Airway epithelial cell (primary cell): ENCODE results near the gene CD207. TPM values are rescaled to one million over a fixed set of nuclear protein-coding genes. Genes with fewer than 3 reads are reported as not detected.

Source experiments
- total RNA-seq: library from RNA; depleted of rRNA; stranded (reverse); fragments of >200 nt; gene quantifications from 2 replicates; pipeline ENCODE4 v1.2.3, GENCODE V29; 2015

CD207 gene
- not detected in 2 replicates for total RNA-seq

GRCh38 chr2:70835643-70836042 is at the start of gene CD207:
Gene CD207 (minus strand): TSS chr2:70835816. CDS start chr2:70835776, 40 bp downstream.

DNA sequence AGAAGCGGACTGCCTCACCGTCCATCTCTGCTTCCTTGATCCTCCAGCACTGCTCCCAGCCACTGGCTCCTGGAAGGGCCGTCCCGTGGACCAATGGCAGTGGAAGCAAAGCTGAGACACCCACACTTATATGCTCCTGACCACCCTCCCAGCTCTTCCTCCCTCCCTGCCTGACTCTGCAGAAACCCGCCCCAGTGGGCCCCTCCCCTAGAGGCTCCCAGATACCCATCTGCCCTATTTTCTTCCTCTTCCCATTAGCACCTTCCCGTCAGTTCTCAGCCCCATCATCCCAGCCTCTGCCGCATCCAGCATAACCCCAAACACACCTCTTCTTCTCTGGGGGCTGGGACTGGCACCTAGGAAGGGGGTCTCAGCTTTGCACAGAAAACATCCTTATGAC is 15.1 kb downstream of the CD207 start, which contains the start of gene CLEC4F:
CLEC4F (minus strand) TSS at position 101 of the 400 bp plus-strand sequence; CDS start at position 25, 76 bp downstream.

GRCh38 chr2:70790136-70790828 is 45.3 kb downstream of the CD207 start, which contains the start of gene FIGLA:
Gene FIGLA (minus strand): TSS chr2:70790643. CDS start chr2:70790638, 5 bp downstream.

Other genes starting within 250 kb of the CD207 start
- not detected in 2 replicates for gene ADD2, start 67.6 kb downstream of the CD207 start, total RNA-seq
- gene FIGLA, start 45.2 kb downstream of the CD207 start, total RNA-seq, result not detected in 2 replicates
- not detected in 2 replicates for gene CLEC4F, start 15.2 kb downstream of the CD207 start, total RNA-seq
- 0.14 and 0.23 TPM in 2 replicates for gene VAX2, start 64.8 kb upstream of the CD207 start, total RNA-seq
- gene ATP6V1B1, start 100.1 kb upstream of the CD207 start, total RNA-seq, result not detected in 2 replicates
- gene ANKRD53, start 142.8 kb upstream of the CD207 start, total RNA-seq, result 0.28 TPM in 1 of 2 replicates, not detected in the other
- gene TEX261, start 159.1 kb upstream of the CD207 start, total RNA-seq, result 20.3 and 31.9 TPM in 2 replicates
- gene NAGK, start 232.8 kb upstream of the CD207 start, total RNA-seq, result 94.1 and 102 TPM in 2 replicates